Heart right ventricle (tissue), 16 donors: Measurements from ENCODE around the gene MEGF11. TPM values are rescaled to one million over a fixed set of nuclear protein-coding genes. Genes with fewer than 3 reads are reported as not detected.
A peak's percentile ranks its signal among the peaks of the same experiment; 100 is the strongest.

Source experiments
- ATAC-seq, 8 donors: fragments of 200-7000 bp; cut with Tn5 transposase; one replicate each; pipeline ENCODE4 v1.9.1; 2020; ENCODE audit warnings: mild to moderate bottlenecking in 8 of 8, moderate library complexity in 8 of 8, moderate number of reproducible peaks in 1 of 8
- DNase-seq, 2 donors: peaks; one replicate each; pipeline ENCODE4 v3.0.0-alpha.2; 2020
- H3K27ac ChIP-seq, 10 donors: fragments of 200-600 bp; sonication (generic) in 2 of 10; one replicate each; pipeline versions ENCODE4 v1.5.0 to v1.8.0; 2020 to 2022; ENCODE audit warnings: mild to moderate bottlenecking in 3 of 10
- H3K27me3 ChIP-seq, 7 donors: fragments of 200-600 bp; one replicate each; pipeline ENCODE4 v1.8.0; 2021 to 2022; ENCODE audit warnings: mild to moderate bottlenecking in 2 of 7
- H3K36me3 ChIP-seq, 9 donors: fragments of 200-600 bp; sonication (generic) in 1 of 9; one replicate each; pipeline versions ENCODE4 v1.5.0 to v1.8.0; 2020 to 2022; ENCODE audit warnings: mild to moderate bottlenecking in 2 of 9
- H3K4me1 ChIP-seq, 9 donors: fragments of 200-600 bp; sonication (generic) in 1 of 9; one replicate each; pipeline versions ENCODE4 v1.5.0 to v1.8.0; 2020 to 2022; ENCODE audit warnings: mild to moderate bottlenecking in 4 of 9
- H3K4me3 ChIP-seq, 10 donors: fragments of 200-600 bp; sonication (generic) in 2 of 10; one replicate each; pipeline versions ENCODE4 v1.5.0 to v1.8.0; 2020 to 2022; ENCODE audit warnings: mild to moderate bottlenecking in 7 of 10, moderate library complexity in 2 of 10
- H3K9me3 ChIP-seq, 11 donors: fragments of 200-600 bp in 10 of 11; sonication (generic) in 2 of 11; one replicate each; pipeline versions ENCODE4 v1.5.0 to v1.8.0; 2013 to 2022; ENCODE audit warnings: mild to moderate bottlenecking in 2 of 11, control low read depth in 1 of 11, moderate library complexity in 1 of 11
- CTCF ChIP-seq, 9 donors: fragments of 200-600 bp; sonication (generic) in 2 of 9; IDR thresholded peaks; one replicate each; pipeline versions ENCODE4 v1.5.0 to v1.8.0; 2021 to 2022; ENCODE audit warnings: antibody characterized with exemption in 9 of 9, mild to moderate bottlenecking in 5 of 9, moderate library complexity in 1 of 9
- WGBS, 2 donors: extraction: QIAGEN DNeasy Blood & Tissue Kit; methylation state at CpG; one replicate each; pipeline ENCODE4 v1.1.7; 2013; ENCODE audit warnings: inconsistent platforms in 1 of 2; 5-methylcytosine and 5-hydroxymethylcytosine counted together
- intact Hi-C, 10 donors: fragments of 100-400 bp; cut with DNase I; formaldehyde crosslinking; loops; one replicate each; pipeline versions ENCODE4 v1.11.1 to v1.14.2; 2022
- polyA plus RNA-seq, 2 donors: library from polyadenylated mRNA; stranded (reverse); fragments of 200-250 nt; gene quantifications; one replicate each; pipeline ENCODE4 v1.2.3, GENCODE V29; 2013
- total RNA-seq, 10 donors: library from RNA; stranded (reverse); fragmentation: NEBNext Ultra II Directional in 3 of 10; extraction: Animal tissue kit (Norgen Biotek cat#: 25700) in 3 of 10; gene quantifications; one replicate each; pipeline versions ENCODE4 v1.2.1 to v1.2.4, GENCODE V29; 2021 to 2023
- donor health status: Arrhythmogenic right ventricular cardiomyopathy.
- donor health status: ischemic (EF 13 %, LVEDD 7.1; RV severe dilation, severe dysfunction).
- donor health status: healthy with polysubstance abuse.
- donor health status: DM: no; HTN: yes; CAD: no.
- donor health status: DM: no; HTN: no; CAD: no.
- donor health status: ischemic (EF 25% LVEDD 6.9; RV normal size, moderate dysfunction).
- donor health status: ischemic (EF 25% LVEDD 5.7; RV mildly dilated, moderate dysfunction).
- donor health status: healthy.
- donor health status: DM: yes; HTN: yes; CAD: no.
- donor health status: Ischemic cardiomyopathy.
- donor health status: ischemic (EF 35%, LVEDD 5.7; RV mildly dilated, moderate dysfunction).
- donor health status: nonischemic (EF 11% LVEDD 7.7; RV severe dilation, severe dysfunction).
- donor health status: DM: yes; HTN: yes; CAD: no.
- donor health status: PGD.
- donor health status: ischemic (EF 29% LVEDD 5.4; RV normal size, mild dysfunction).
- donor health status: nonischemic (EF 23%, LVEDD 6.1; RV moderate dilation, normal function).

Gene MEGF11
- total and polyA plus RNA-seq, 12 donors, result 0.03 TPM; not detected in 11

- Histone ChIP-seq H3K36me3 (no peaks in the 10 kb centered on the region), H3K27ac (no peak overlapping the region), H3K9me3 (no peaks in the 10 kb centered on the region), H3K4me3 (no peak overlapping the region), H3K27me3 (peaks cover 0 to 66% (median 44%) of the 10 kb centered on the region in 7 donors), H3K4me1 (no peaks in the 10 kb centered on the region)
- intact Hi-C loops, result no loop called here
- 78% methylated on average over 3 of the region's 3 CpGs for WGBS, 2 donors
- ATAC-seq (no peak), DNase-seq (no peak)
- TF ChIP-seq CTCF (IDR thresholded peaks at IDR 0.05), result no peak
Measured at GRCh38 chr15:66261056-66261455, 7.5 kb upstream of the MEGF11 start.

DNA sequence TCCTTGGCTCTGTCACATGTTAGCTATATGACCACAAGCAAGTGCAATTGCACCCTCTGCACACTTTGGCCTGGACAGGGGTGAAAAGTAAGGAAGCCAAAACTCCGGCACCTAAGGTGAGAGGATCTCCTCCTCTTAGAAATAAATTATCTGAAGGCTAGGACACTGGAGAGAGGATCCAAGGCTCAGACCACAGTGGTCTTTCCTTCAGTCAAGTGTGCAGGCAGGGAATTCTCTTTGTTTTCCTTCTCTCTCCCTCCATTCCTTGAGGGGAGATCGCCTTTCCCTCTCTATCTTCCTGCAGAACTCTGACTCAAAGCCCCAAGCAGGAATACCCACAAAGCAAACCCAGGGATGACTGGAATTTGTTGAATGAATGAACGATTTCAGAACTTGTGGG is 3.1 kb upstream of the MEGF11 start:
- Histone ChIP-seq H3K9me3 (no peaks in the 10 kb centered on the region), H3K27ac (no peak overlapping the region), H3K4me1 (peaks cover 15 to 29% (median 27%) of the 10 kb centered on the region in 9 donors), H3K36me3 (no peaks in the 10 kb centered on the region), H3K27me3 (peaks cover 0 to 80% (median 67%) of the 10 kb centered on the region in 7 donors), H3K4me3 (no peak overlapping the region)
- ATAC-seq, result no peak
- TF ChIP-seq CTCF (IDR thresholded peaks at IDR 0.05), result no peak
- intact Hi-C loops, result no loop called here
- no peak for DNase-seq
- 74 to 83% methylated on average over 3 of the region's 3 CpGs for WGBS, 2 donors

GRCh38 chr15:66254951-66255676 is 1.6 kb upstream of the MEGF11 start:
- ATAC-seq, result no peak
- 37 to 49% methylated on average over 19 of the region's 19 CpGs for WGBS, 2 donors
- Histone ChIP-seq H3K4me3 (no peak overlapping the region), H3K27ac (no peak overlapping the region), H3K9me3 (no peaks in the 10 kb centered on the region), H3K4me1 (peaks cover 15 to 31% (median 28%) of the 10 kb centered on the region in 9 donors), H3K36me3 (no peaks in the 10 kb centered on the region), H3K27me3 (peaks cover 0 to 96% (median 81%) of the 10 kb centered on the region in 7 donors)
- DNase-seq, result no peak
- intact Hi-C loops, result no loop called here
- no peak for TF ChIP-seq CTCF (IDR thresholded peaks at IDR 0.05)

- intact Hi-C loops, result no loop called here
- H3K36me3 ChIP-seq, result no peaks in the 10 kb centered on the region
- no peak for TF ChIP-seq CTCF (IDR thresholded peaks at IDR 0.05)
- no peaks in the 10 kb centered on the region for H3K9me3 ChIP-seq
- 8 to 9% methylated on average over 36 of the region's 36 CpGs for WGBS, 2 donors
- peak overlapping the region; percentile 26 to 64 (median 56) for H3K4me3 ChIP-seq
- H3K27ac ChIP-seq, result no peak overlapping the region
- peaks cover 15 to 31% (median 28%) of the 10 kb centered on the region in 9 donors for H3K4me1 ChIP-seq
- DNase-seq, result no peak
- ATAC-seq, result peak in 1 of 8 donors; percentile 5
- H3K27me3 ChIP-seq, result peaks cover 0 to 94% (median 86%) of the 10 kb centered on the region in 7 donors
Measured at GRCh38 chr15:66254089-66254950, 770 bp upstream of the MEGF11 start.
